Measurements from ENCODE around the gene ANAPC16.

DNA sequence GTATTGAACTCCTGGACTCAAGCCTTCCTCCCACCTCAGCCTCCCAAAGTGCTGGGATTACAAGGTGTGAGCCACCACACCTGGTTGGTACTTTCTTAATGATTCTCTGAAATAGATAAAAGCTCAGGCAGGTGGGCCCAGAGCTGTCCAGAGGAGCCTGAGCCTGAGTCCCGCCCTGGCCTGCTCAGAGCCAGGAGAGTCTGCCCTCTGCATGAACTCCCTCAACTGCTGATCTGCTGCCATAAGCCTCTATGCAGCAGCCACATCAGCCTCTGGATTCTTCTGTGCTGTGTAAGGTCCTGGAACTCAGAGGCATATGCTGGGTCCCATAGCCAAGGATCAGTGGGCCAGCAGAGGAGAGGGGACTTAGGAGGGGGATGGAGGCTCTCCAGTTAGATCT, 34.9 kb downstream of the ANAPC16 start:
- TF ChIP-seq, protein P1, sequence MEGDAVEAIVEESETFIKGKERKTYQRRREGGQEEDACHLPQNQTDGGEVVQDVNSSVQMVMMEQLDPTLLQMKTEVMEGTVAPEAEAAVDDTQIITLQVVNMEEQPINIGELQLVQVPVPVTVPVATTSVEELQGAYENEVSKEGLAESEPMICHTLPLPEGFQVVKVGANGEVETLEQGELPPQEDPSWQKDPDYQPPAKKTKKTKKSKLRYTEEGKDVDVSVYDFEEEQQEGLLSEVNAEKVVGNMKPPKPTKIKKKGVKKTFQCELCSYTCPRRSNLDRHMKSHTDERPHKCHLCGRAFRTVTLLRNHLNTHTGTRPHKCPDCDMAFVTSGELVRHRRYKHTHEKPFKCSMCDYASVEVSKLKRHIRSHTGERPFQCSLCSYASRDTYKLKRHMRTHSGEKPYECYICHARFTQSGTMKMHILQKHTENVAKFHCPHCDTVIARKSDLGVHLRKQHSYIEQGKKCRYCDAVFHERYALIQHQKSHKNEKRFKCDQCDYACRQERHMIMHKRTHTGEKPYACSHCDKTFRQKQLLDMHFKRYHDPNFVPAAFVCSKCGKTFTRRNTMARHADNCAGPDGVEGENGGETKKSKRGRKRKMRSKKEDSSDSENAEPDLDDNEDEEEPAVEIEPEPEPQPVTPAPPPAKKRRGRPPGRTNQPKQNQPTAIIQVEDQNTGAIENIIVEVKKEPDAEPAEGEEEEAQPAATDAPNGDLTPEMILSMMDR (IDR thresholded peaks at IDR 0.05), result no peak
- TF ChIP-seq POLR2AphosphoS5 (IDR thresholded peaks at IDR 0.05; ENCODE audit: insufficient read depth in 1 of 2, low read depth in 1 of 2), result peak; percentile 64 to 86
